HG03025 (cell line): ENCODE measurements around the gene TNFSF15.

Experiments used
- ATAC-seq: cut with Tn5 transposase; IDR thresholded peaks from one replicate; pipeline ENCODE4 v1.9.1; 2021; ENCODE audit warnings: mild to moderate bottlenecking, moderate library complexity; ENCODE audit not compliant: unreplicated experiment, low FRiP score

TNFSF15 gene

DNA sequence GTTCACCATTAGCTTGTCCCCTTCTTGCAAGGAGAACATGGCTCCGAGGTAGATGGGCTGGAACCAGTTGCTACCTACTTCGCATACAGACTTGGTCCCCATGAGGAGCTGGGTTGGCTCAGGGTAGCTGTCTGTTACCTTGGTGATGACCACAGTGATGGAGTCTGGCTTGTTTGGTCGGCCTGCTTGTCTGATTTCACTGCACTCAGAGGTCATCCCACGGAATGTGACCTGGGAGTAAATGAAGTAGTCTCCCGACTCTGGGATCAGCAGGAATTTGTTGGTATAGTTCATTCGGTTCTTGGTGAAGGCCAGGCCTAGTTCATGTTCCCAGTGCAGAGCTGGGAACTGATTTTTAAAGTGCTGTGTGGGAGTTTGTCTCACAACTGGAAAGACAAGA is 15.3 kb downstream of the TNFSF15 start:
- ATAC-seq = no peak

DNA sequence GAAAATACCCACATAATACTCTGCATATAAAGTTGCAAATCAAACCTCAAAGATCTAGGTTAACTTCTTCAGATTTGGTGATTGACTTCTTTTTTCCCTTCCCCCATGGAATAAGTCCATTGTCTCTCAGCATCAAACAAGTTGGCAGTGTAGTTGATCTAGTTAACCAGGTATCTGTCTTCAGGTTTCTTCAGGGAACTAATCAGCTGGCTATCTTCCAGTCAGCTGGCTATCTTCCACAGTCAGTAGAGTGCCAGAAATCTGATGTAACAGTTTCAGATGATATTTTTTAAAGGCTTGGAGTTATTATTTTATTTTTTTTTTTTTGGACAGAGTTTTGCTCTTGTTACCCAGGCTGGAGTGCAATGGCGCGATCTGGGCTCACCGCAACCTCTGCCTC is 16.8 kb downstream of the TNFSF15 start:
- ATAC-seq = no peak

DNA sequence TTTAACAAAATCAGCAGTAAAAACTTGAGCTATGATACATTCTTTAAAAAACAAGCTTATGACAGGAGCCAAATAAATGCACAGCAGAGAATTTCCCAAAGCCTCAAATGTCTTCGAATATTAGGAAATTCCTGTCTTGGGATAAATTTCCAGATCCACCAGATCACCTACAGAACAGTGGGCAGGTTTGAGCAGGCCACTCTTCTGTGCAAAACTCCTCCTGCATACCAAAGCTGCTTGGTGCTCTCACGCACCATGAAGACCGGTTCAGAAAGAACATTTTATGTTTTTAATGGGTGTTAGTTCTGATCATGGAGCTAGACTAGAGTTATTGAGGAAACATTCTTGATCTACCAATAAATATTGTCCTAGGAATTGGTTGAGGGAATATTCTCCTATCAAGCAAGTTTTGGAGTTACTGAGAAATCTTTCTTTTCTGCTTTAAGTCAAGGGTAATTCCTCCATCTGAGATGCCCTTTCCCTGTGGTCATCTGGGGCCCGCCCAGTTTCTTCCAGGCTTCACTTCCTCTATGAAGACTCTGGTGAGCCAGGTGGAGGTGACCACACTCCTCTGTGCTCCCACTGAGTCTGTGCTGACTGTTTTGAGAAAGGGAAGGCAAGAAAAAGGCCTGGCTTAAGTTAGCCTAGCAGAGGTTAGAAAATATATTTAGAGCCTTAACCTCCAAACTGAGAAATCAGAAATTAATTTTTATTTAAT is 17.9 kb downstream of the TNFSF15 start:
- no peak for ATAC-seq

DNA sequence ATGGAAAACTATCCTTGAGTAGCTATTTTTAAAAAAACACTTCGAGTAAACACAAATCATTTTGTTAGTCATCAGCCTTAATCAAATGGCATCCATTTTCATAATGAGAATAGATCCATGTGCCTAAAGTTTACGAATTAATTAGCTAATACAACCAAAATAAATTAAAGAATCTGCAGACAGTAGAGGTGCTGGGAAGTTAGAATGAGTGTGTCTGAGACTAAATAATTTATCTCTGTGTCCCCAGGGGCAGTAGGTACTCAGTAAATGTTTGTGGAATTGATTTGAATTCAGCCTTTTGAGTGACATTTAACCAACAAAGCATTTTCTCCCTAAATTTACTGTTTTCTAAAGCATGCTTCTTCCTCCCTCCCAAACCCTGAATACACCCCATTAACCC is 18.6 kb downstream of the TNFSF15 start:
- no peak for ATAC-seq

DNA sequence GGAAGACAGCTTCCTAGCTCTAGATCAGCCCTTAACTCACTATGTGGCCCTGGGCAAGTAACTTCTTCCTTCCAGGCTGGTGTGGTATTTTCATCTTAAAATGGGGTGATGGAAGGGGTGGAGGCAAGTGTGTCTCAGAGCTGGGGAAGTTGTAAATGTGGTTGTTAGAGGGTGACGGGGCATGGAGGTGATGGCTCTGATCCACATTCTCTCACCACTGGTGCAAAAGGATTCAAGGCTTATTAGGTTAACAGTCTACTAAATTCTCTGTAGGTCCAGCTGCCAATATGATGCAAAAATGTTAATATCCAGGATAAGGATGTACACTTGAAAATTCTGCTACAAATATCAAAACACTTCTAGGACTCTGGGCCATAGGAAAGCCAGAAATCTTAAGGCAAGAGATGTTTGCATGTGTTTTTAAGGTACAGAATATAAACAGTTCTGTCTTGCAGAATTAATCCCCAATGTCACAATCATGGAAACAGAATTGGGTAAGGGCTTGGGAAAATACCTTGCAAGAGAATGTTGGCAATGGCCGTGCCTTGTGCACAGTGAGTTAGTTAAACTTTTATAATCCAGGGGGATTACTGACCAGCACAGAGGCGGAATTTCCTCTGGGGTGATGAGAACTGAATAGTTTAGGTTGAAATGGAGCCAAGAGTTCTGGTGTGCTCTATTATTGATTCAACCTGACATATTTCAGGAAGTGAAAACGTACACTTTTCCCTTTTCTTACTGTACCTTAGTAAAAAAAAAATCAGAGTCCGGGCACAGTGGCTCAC is 19.8 kb downstream of the TNFSF15 start:
- ATAC-seq = no peak

DNA sequence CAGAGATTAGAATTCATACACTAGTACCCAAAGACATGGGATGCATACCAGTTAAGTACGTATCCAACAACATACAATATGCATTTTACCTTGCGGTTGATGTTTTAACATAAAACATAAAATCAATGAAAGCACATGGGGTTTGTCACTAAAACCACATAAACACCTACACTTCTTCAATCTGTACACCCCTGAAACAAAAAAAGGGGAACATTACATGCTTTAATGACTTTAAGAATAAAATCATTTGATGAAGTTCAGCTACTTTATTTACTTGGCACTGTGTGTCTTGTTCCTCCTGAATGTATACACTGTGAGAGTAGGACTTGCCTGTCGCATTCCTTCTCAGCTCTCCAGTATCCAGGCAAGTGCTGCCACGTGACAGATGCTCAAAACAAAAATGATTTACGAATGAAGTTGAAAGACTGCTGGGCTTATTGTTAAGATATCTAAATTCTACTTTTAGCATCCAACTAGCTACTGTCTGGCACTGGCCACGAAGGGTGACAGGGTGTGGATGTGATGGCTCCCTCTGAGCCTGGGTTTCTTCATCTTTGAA is 21.0 kb downstream of the TNFSF15 start:
- ATAC-seq = no peak

DNA sequence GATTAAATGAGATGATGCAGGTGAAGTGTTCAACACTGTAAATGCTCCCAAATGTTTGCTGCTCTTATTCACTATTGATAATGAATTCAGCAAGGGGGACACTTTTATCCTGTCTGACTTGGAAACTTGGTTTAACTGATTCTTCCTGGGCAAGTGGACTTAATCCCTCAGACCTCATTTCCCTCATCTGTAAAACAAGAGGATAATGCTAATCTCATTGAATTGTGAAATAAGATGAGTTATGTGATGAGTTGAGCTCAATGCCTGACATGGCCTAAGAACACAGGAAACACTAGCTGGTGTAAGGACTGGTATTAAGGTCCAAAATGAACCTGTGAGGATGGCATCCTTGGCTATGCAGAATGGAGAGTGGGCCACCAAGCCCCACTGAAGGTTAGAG is 23.3 kb downstream of the TNFSF15 start:
- ATAC-seq = no peak

DNA sequence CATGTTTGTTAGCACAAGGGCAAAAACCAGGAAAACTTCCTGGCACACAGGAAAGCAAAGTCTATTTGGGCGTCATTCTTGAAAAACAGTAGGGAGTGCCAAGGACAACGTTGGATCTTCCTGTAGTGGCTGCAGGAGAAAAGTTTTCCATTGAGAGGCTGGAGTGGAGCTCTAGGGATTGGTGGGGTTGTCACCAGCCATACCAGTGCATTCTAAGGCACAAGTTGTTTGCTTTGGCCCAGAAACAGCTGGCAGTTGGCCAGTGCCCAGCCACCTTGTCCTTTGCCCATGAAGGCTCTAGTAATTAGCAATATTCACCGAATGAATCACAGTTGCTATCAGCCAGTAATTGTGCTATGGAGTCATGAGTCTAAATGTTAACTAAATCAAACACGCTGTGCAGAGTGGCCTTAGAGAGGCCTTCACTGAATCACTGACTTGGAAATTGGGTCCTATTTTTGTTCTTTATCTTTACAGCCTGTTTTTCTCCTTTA is 26.4 kb downstream of the TNFSF15 start:
- ATAC-seq = no peak

DNA sequence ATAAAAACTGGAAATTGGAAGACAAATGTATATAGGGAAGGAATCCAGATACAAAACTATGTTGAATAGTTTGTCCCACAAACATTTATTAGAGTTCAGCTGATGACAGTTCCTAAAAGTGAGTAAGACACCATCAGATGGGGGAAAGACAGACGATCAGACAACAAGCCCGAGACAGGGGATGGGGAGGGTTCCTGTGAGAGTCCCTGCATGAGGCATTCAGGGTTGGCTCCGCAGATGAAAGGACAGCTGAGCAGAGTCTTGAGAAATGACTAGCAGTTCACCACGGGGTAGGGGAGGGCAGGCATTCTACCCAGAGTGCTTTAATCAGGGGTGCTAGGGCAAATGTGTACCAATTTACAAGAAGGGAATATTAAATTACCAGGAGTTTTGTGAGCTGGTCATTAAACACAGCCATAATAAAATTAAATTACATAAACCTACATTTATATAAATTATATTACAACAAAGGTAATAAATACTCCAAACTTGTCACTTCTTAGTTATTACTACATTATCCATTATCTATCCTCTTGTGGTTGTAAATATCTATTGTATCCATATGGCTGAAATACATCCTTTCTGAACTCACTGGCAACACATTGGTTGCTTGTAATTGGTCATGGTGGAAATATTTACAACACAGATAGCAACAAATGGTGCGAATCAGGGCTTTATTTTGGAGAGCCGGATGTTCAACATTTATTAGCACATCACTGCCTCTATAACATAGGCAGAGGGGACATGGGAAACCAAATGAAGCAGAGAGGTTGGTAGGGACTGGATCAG is 27.8 kb downstream of the TNFSF15 start:
- no peak for ATAC-seq

DNA sequence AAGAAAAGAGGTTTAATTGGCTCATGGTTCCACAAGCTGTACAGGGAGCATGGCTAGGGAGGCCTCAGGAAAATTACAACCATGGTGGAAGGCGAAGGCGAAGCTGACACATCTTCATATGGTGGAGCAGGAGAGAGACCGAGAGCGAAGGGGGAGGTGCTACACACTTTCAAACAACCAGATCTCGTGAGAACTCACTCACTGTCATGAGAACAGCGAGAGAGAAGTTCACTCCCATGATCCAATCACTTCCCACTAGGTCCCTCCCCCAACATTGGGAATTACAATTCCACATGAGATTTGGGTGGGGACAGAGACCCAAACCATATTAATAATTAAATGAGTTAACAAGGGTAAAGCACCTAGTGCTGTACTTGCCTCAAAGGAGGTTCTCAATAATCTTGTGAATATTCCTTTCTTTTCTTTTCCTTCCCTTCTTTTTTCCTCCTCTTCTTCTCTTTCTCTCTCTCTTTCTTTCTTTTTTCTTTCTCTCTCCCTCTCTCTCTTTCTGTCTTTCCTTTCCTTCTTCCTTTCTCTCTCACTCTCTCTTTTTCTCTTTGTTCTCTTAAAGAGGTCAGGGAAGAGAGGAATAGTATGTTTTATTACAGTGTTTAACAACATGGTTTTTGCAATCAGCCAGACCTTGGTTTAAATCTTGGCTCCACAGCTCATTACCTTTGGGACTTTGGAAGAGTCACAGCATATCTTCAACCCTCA is 29.0 kb downstream of the TNFSF15 start:
- ATAC-seq = no peak

DNA sequence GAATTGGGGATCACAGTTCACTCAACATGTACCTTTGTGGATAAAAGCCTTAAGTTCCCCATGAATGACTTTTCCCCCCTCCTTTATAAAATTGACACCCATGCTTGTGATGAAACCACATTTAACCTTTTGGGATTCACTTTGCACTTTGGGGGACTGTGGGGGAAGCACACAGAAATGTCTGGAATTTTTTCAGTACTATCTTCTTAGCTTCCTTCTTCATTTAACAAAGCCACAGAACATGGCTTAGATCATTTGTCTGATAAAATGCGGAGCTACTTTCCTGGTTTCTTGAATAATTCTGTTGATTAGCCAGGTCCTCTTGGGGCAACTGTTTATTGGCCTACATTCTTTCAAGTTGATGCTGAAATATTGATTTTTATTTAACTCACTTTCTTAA is 29.9 kb downstream of the TNFSF15 start:
- ATAC-seq = no peak

DNA sequence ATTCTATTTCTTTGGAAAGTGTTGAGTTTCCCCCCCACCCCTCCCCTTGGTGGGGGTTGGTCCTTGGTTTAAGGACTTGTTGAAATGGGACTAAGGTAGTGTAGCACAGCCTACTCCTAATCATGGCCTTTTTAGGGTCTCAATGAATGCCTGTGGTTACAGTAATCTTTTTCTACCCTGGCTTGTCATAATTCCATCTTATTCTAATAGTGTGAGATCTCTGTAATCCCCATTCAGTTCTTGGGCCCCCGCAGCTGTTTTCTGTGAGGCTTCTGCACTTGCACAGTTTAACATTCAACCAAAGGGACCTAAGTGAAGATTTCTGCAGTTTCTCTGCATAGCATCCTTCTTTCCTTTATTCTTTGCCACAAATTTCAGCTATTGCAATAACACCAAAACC is 30.7 kb downstream of the TNFSF15 start:
- ATAC-seq = no peak

DNA sequence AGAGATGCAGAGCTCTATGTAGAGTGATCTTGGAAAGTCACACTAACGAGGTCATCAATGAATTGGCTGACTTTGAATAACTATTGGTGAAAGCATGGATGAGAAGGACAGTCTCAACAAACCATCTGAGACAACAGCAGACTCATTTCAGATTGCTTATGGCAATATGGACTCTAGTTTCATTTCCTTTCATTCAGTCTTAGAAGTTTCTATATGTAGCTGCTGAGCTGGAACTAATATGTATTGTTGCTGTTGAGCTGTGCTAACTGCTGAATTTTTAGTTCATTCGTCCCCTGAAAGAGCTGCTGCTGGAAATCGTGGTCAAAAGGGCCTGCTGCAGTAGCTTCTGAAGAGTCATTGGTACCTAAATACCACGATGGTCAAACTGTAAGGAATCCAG is 31.3 kb downstream of the TNFSF15 start:
- no peak for ATAC-seq

DNA sequence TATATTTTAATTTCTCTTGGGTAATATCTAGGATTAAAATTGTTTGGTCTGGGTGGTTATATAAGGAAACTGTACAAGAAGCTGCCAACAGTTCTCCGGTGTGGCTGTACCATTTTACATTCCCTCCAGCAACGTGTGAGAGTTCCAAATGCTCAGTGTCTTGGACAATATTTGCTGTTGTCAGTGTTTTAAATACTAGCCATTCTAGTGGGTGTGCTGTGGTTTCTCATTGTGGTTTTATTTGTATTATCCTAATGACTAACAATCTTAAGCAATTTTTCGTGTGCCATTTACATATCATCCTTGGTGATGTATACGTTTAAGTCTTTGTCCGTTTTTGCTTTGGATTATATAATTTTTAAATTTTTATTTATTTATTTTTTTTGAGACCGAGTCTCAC is 34.0 kb downstream of the TNFSF15 start:
- no peak for ATAC-seq

DNA sequence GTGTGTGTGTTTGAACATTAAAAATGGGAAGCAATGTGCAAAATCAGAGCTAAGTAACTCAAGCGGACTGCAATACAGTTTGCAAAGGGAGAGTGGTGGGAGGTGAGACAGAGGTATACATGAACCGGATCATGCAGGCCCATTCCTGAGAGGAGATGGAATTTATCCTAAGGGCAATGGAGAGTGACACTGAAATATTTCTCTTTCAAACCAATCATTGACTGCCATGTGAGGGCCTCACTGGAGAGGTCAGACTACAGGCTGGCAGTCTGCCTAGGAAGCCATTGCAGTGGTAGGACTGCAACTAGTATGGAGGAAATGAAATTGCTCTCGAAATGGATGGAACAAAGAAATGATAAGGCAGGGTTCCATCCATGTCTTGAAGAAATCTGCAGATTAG is 34.8 kb downstream of the TNFSF15 start:
- no peak for ATAC-seq

DNA sequence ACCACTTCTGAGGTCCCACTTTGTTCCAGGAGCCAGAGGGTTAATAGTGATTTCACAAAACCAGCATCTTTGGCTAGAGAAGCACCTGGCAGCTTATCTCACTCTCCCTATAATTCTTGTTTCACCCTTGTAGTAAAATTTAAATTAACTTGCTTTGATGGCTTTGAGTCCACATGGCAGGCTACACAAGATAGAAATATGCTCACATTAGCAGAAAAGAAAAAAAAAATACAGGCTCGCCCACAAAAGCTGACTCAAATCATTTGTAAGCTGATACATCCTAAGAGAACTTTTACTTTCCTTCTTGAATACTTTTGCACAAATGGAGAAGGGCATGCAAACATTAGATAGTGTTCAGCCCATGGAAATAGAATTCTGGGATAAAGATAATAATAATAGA is 36.2 kb downstream of the TNFSF15 start:
- ATAC-seq = no peak

DNA sequence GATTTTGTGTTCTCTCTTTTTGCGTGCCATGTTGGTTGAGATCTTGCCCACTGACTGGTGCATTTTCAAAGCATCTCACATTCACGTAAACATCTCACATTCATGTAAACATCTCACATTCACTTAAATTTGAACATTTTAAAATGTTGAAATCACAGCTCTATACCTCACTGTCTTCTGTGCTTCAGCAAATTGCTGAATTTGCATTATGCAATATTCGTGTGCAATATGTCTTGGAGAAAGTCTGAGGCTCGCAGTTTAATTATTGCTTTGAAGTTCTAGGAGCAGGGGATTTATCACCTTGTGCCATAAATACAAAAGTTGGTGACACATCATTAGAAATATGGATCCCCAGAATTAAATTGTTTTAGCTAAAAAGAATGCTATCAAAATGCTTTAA is 42.6 kb downstream of the TNFSF15 start:
- ATAC-seq = no peak

DNA sequence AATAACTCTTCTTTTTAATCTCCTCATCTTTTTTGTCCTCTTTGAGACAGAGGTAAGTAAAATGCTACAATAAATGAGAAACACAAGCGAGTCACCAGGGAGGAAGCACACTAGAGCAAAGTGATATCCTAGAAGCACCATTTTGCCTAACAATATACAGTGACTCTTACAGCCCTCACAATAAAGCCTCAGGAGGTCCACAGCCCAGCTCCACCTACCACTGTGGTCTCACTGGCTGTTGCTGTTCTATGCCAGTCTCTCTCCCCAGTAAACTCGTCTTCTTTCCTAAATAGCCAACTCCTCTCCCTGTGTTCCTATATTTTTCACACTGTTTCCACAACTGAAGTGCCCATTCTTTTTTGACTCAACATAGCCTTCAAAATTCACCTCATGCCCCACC is 44.3 kb downstream of the TNFSF15 start:
- no peak for ATAC-seq

DNA sequence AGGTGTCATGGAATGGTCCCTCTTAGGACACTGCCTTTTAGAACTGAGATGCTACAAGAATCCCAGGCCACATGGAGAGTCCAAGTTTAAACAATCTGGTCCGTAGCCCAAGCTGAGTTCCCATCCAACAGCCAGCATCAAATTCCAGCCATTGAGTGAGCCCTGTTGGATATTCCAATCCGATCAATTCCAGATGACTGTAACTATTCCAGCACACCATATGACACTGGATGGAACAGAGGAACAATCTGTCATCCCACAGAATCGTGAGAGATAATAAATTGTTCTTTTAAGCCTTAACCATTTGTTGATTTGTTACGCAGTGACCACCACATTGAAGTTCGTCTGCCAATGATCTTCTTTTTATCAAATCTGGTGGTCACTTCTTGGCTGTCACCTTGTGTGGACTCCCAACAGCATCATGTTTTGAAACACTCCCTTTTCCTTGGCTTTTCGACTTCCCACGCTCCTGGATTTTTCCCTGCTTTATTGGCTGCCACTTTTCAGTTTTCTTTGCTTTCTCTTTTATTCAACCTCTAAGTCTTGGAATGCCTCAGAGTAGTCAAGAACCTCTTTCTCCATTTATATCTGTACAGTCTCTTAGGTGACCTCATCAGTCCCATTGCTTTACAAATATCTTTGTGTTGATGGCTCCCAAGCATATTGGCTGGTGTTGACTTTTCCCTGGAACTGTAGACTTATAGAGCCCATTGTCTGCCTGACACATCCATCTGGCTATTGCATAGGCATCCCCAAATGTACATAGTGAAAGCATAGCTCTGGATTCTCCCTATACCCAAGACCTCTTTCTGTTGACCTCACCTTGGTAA is 46.1 kb downstream of the TNFSF15 start:
- ATAC-seq = no peak
